Metanephros (tissue), 2 donors: ENCODE results near the gene ARHGEF33. TPM values are rescaled to one million over a fixed set of nuclear protein-coding genes. Genes with fewer than 3 reads are reported as not detected.

Experiments
- small RNA-seq: library from RNA; depleted of rRNA; stranded (forward); fragments of <200 nt; gene quantifications from one replicate; pipeline ENCODE3, GENCODE V24; 2014; ENCODE audit warnings: low replicate concordance
- total RNA-seq: library from RNA; depleted of rRNA; stranded (reverse); fragments of >200 nt; gene quantifications from one replicate; pipeline ENCODE4 v1.2.3, GENCODE V29; 2014

The ARHGEF33 gene
- total RNA-seq: 4.1 TPM

GRCh38 chr2:38889575-38889974 is at the start of gene ARHGEF33:
TSS of gene ARHGEF33 (plus strand) at chr2:38889875. CDS start at chr2:38919448, 29,573 bp downstream.

DNA sequence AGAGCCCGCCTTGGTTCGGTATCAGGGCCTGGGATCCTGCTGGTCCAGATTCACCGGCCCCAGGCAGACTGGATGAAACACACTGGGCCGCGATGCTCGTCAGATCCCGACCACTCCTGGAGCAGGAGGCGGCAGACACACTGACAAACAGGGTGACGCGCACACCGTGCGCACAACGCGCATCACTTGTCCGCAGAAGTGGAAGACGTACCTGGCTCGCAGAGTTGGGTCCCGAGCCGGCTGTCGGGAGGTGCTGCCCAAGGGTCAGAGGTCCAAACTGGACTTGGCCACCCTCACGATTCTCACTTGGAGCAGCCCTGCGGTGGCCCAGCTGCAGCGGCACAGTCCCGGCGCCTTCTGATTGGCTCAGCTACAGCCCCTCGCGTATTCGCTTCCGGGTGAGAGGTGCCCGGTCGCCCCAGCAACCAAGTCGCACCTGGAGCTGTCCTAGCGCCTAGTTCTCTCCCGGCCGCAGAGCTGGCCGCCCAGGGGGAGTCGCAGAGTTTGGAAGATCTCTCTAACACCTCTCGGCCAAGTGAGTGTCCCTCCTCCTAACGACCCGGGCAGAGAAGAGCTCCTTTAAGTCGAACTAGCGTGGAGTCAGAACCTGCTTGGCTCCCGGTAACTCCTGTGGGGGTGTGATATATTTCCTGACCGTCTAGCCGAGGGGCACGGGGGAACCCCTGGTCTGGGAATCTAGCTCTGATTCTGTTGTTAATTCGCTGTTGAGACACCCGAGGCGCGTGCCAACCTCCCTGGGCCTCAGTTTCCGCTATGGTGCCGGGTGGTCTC is 13.9 kb upstream of the ARHGEF33 start, which contains the start of the genes DHX57 and MORN2:
TSS of gene DHX57 (minus strand) at position 359 of the 792 bp plus-strand sequence. CDS start 7,529 bp downstream, outside the sequence.
TSS of gene MORN2 (plus strand) at position 401 of the 792 bp plus-strand sequence.

Small RNA genes within 50 kb of the gene (small RNA-seq; reads per million reads assigned to genes)
- gene RN7SL96P: not detected
- not detected for gene RNU6-851P

Other genes starting within 250 kb of the ARHGEF33 start
- gene GALM, start 223.8 kb upstream of the ARHGEF33 start, total RNA-seq: 39.1 TPM
- gene SRSF7, start 138.5 kb upstream of the ARHGEF33 start, total RNA-seq: 139 TPM
- 8.6 TPM for gene GEMIN6, start 111.7 kb upstream of the ARHGEF33 start, total RNA-seq
- 22.2 TPM for gene DHX57, start 13.9 kb upstream of the ARHGEF33 start, total RNA-seq
- 13.5 TPM for gene MORN2, start 13.9 kb upstream of the ARHGEF33 start, total RNA-seq
- 37.7 TPM for gene SOS1, start 231.2 kb downstream of the ARHGEF33 start, total RNA-seq